ENCODE measurements around the gene RTP3. TPM values are rescaled to one million over a fixed set of nuclear protein-coding genes. Genes with fewer than 3 reads are reported as not detected.
"Not testable (repeated sequence)": the region's sequence is repeated elsewhere in the genome, so short reads cannot be mapped to it uniquely, and the experiment has no call there.

Gene RTP3
- total RNA-seq, 2 donors from 2014 or later: not detected

DNA sequence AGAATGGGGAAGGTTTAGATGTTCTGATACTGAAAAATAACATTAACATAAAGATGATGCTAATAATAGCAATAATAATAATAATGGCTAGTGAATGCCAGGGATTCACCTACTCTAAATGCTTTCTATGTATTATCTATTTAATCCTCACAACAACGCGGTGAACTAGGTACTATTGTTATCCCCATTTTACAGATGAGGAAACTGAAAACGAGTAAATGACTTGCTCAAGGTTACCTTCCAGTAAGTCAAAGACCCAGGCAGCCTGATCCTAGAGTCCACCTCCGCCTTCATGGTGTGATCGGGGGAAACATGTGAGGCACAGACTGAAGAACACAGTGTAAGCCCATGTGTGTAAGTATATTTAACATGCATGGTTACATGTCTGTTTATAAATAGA is 38.0 kb downstream of the RTP3 start:
- no peak for ATAC-seq
- intact Hi-C loops (cut with DNase I): no loop called here
- DNase-seq: no peak
- no peaks in the 10 kb centered on the region for H3K9me3 ChIP-seq
- no peaks in the 10 kb centered on the region for H3K4me1 ChIP-seq
- TF ChIP-seq, protein P1, sequence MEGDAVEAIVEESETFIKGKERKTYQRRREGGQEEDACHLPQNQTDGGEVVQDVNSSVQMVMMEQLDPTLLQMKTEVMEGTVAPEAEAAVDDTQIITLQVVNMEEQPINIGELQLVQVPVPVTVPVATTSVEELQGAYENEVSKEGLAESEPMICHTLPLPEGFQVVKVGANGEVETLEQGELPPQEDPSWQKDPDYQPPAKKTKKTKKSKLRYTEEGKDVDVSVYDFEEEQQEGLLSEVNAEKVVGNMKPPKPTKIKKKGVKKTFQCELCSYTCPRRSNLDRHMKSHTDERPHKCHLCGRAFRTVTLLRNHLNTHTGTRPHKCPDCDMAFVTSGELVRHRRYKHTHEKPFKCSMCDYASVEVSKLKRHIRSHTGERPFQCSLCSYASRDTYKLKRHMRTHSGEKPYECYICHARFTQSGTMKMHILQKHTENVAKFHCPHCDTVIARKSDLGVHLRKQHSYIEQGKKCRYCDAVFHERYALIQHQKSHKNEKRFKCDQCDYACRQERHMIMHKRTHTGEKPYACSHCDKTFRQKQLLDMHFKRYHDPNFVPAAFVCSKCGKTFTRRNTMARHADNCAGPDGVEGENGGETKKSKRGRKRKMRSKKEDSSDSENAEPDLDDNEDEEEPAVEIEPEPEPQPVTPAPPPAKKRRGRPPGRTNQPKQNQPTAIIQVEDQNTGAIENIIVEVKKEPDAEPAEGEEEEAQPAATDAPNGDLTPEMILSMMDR (IDR thresholded peaks at IDR 0.05): no peak
- TF ChIP-seq POLR2A (IDR thresholded peaks at IDR 0.05): no peak
- no peaks in the 10 kb centered on the region for H3K36me3 ChIP-seq (replicated peaks in 1 of 2; ENCODE audit: insufficient read depth in 1 of 2, low read depth in 2 of 2)
- no peaks in the 10 kb centered on the region for H3K27me3 ChIP-seq
- 87 to 89% methylated on average over 5 of the region's 5 CpGs for WGBS, 2 donors
- H3K4me3 ChIP-seq: no peak overlapping the region
- H3K27ac ChIP-seq: no peak overlapping the region

DNA sequence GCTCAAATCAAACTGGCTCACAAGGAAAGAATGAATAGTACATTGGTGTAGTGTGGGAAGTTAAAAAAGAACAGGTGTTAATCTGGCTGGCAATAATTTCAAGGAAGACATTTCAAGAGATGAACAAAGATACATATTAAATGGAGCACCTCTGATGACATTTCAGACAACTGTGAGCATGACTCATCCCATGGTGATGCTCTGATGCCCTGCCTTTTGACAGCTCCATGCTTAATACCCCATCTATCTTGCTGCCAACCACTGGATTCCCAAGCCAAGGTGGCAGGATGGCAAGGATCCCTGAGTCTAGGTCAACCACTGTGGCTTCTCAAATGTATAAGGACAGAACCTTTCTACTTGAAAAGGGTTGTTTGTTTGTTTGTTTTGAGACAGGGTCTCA is 39.0 kb downstream of the RTP3 start:
- no peaks in the 10 kb centered on the region for H3K36me3 ChIP-seq (replicated peaks in 1 of 2; ENCODE audit: insufficient read depth in 1 of 2, low read depth in 2 of 2)

DNA sequence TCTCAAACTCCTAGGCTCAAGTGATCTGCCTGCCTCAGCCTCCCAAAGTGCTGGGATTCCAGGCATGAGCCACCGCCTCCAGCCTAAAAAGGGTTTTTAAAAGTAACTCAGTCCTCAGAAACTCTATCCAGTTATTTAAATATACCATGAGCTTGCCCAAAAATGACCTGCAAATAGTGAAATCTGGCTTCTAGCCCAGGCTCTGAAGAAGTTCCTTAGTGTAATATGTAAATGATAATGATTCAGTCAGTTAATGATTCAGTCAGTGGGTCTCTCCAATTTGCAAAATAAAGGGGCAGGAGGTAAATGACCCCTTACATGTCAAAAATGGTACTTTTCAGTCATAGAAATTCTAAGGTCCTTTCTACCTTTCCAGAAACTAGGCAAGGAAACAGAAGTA is 39.5 kb downstream of the RTP3 start:
- WGBS, 2 donors: 77 to 91% methylated on average over 1 of the region's 1 CpG
- intact Hi-C loops (cut with DNase I): no loop called here
- no peaks in the 10 kb centered on the region for H3K9me3 ChIP-seq

More for the DNA sequence above, 39.0 kb downstream of the RTP3 start:
- H3K9me3 ChIP-seq: no peaks in the 10 kb centered on the region
- H3K4me3 ChIP-seq: no peak overlapping the region
- no peaks in the 10 kb centered on the region for H3K27me3 ChIP-seq
- no peak overlapping the region for H3K27ac ChIP-seq
- DNase-seq: no peak
- intact Hi-C loops (cut with DNase I): no loop called here
- ATAC-seq: no peak
- no peak for TF ChIP-seq POLR2A (IDR thresholded peaks at IDR 0.05)
- TF ChIP-seq, protein P1 (IDR thresholded peaks at IDR 0.05): no peak
- H3K4me1 ChIP-seq: no peaks in the 10 kb centered on the region

GRCh38 chr3:46537779-46538178 is 40.0 kb downstream of the RTP3 start:
- H3K9me3 ChIP-seq: no peaks in the 10 kb centered on the region
- no peaks in the 10 kb centered on the region for H3K4me1 ChIP-seq
- no peak overlapping the region for H3K4me3 ChIP-seq
- H3K36me3 ChIP-seq (replicated peaks in 1 of 2; ENCODE audit: insufficient read depth in 1 of 2, low read depth in 2 of 2): no peaks in the 10 kb centered on the region
- no peak overlapping the region for H3K27ac ChIP-seq
- intact Hi-C loops (cut with DNase I): no loop called here
- no peaks in the 10 kb centered on the region for H3K27me3 ChIP-seq
- TF ChIP-seq, protein P1 (IDR thresholded peaks at IDR 0.05): no peak
- TF ChIP-seq POLR2A (IDR thresholded peaks at IDR 0.05): no peak
- DNase-seq: no peak
- no peak for ATAC-seq
- 78 to 90% methylated on average over 5 of the region's 5 CpGs for WGBS, 2 donors

More for the DNA sequence above, 39.5 kb downstream of the RTP3 start:
- TF ChIP-seq POLR2A (IDR thresholded peaks at IDR 0.05): no peak
- TF ChIP-seq, protein P1 (IDR thresholded peaks at IDR 0.05): no peak
- DNase-seq: no peak
- Histone ChIP-seq H3K4me3 (no peak overlapping the region), H3K27ac (no peak overlapping the region), H3K27me3 (no peaks in the 10 kb centered on the region), H3K4me1 (no peaks in the 10 kb centered on the region), H3K36me3 (replicated peaks in 1 of 2; ENCODE audit: insufficient read depth in 1 of 2, low read depth in 2 of 2) (no peaks in the 10 kb centered on the region)
- ATAC-seq: no peak

GRCh38 chr3:46538425-46538802 is 40.6 kb downstream of the RTP3 start:
- H3K4me3 ChIP-seq; H3K27me3 ChIP-seq; H3K27ac ChIP-seq; ATAC-seq; H3K4me1 ChIP-seq; H3K36me3 ChIP-seq (replicated peaks in 1 of 2; ENCODE audit: insufficient read depth in 1 of 2, low read depth in 2 of 2); DNase-seq; intact Hi-C loops (cut with DNase I); H3K9me3 ChIP-seq: not testable (repeated sequence)
- 60 to 74% methylated on average over 5 of the region's 5 CpGs for WGBS, 2 donors

All from body of pancreas (tissue), 4 donors.